Posterior vena cava (tissue), 2 donors: ENCODE data around the gene PROX1. TPM values are rescaled to one million over a fixed set of nuclear protein-coding genes. Genes with fewer than 3 reads are reported as not detected.
A peak's percentile ranks its signal among the peaks of the same experiment; 100 is the strongest.

Experiments
- DNase-seq: peaks from one replicate; pipeline ENCODE4 v3.0.0-alpha.2; 2020; ENCODE audit warnings: low spot score
- intact Hi-C, 2 donors: fragments of 100-400 bp; cut with DNase I; formaldehyde crosslinking; loops; one replicate each; pipeline versions ENCODE4 v1.14.1 to v1.14.2; 2022 to 2023
- total RNA-seq, 2 donors: library from RNA; stranded (reverse); fragmentation: NEBNext Ultra II Directional; extraction: Animal tissue kit (Norgen Biotek cat#: 25700); gene quantifications; one replicate each; pipeline ENCODE4 v1.2.1, GENCODE V29; 2021
- donor health status: DM: yes; HTN: yes; CAD: no.
- donor health status: DM: yes; HTN: yes; CAD: no.

Gene PROX1
- total RNA-seq, 2 donors from 2014 or later: 8.8 to 13.7 TPM

DNA sequence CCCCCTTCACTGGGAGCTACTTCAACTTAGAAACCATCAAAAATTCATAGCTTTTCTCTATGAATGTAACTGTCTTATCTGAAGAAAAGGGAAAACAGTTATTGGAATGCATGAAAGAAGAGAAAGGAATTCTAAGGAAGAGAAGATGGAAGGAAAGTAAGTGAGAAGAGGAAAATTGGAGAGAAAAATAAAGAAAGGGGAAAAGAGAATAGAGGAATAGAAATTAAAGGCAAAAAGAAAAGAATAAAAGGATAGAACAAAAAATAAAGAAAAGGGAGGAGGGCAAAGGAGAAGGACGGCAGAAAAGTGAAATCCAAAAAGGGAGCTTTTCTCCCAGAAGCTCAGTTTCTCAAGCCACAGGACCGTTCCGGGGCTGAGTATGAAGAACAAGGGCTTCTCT is 9.9 kb upstream of the PROX1 start:
- no peak for DNase-seq
- intact Hi-C loops: no loop called here

DNA sequence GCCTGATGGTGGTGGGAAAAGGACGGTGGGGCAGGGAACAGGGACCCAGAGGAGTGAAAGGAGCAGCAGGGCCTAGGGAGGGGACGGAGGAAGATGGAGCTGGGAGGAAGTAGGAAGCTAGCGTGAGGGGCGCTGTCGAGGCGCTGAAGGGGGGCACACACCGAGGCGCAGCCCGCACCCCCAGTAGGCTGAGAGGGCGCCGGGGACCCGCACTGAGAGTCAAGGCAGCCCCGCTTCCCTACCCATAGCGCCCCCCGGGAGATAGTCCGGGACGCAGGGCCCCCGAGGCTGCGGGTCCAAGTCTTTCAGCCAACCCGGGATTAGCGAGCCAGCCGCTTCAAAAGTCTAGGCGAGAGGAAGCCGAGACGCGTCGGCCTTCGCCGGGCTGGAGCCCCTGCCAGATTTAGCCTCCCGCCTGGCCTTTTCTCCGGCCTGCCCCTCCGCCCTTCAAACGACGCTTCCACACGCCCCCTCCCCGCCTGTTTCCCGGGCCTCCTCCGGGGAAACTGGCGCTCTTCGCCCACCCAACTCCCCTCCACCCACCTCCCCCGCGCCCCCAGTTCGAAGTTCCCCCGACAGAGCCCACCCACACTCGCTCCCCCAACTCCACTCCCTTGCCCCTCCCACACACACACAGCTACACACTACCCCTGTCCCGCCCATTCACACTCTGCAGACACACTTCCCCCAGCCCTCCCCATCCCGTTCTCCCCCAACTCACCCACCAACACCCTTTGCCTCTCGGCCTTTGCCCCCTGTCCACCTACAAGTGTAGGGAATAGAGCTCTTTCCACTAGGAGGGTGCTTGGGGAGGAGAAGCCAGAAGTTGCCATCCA is 7.8 kb upstream of the PROX1 start:
- intact Hi-C loops: no loop called here
- no peak for DNase-seq

DNA sequence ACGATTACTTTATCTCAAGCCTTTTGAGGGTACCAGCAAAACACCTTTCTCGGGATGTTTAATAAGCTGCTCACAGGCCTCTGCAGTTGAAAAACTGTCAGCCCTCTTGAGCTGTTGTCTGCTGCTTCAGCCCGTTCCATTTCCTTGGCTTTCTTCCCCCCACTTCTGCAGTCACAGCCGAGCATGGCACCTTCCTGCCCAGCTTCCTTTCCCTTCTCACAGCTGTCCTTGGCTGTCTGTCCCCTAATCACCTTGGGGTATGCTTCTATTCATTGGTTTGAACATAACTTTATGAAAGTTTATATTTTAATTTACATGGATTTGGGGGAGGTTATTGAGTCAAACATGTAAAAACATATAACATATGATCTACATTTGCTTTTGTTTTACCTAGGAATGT is 6.9 kb upstream of the PROX1 start:
- intact Hi-C loops: no loop called here

DNA sequence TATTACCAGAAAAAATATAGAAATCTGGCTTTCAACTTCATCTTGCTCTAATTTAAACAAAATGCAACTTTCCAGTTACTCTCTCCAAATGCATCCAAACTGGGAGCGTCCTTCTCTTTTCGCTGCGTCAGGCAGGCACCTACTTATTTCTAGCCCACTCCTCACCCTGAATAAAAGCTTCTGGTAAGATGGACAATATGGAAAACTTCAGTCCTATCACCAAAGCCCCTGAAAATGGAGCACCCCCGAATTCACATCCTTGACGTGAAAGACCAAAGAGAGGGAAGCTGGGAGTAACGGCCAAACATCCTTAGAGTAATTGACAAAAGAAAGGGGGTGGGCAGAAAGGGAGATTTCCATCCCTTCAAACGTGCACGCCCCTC is 5.5 kb upstream of the PROX1 start:
- DNase-seq: no peak
- intact Hi-C loops: no loop called here

More for the DNA sequence above, 6.9 kb upstream of the PROX1 start:
- no peak for DNase-seq

DNA sequence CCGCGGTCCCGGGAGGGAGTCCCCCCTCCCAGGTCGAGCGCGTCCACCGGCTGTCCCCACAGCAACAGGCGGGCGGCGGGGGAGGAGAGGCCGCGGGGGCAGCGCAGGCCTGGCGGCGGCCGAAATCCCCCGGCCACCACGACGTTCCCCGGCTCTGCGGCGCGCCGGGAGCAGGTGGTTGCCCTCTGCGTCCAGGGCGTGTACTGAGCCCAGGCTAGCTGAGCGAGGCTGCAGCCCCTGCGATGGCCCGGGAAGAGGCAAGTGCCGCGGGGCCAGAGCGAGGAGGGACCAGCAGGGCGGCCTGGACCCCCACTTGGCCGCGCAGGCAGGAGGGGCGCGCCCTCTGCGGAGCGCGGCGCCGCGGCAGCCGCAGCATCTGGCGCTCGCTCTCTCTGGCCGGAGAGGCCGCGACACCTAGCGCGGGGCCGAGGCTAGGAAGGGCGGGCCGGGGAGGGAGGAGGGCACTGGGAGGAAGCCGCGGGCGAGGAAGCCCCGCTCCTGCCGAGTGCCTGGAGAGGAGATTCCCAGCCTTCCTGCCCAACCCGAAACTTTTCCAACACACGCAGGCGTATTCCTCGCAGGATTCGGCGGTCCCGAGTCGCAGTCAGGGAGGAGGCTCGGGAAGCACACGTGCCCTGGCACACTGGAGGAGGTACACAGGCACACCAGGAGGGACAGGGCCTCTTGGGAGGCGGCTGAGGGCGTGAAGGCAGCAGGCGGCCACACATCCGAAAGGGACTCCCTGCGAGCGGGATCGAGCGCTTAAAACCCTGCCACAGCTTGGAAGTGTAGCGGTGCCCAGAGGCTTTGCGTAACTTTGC is 4.9 kb upstream of the PROX1 start:
- intact Hi-C loops: no loop called here
- DNase-seq: no peak

DNA sequence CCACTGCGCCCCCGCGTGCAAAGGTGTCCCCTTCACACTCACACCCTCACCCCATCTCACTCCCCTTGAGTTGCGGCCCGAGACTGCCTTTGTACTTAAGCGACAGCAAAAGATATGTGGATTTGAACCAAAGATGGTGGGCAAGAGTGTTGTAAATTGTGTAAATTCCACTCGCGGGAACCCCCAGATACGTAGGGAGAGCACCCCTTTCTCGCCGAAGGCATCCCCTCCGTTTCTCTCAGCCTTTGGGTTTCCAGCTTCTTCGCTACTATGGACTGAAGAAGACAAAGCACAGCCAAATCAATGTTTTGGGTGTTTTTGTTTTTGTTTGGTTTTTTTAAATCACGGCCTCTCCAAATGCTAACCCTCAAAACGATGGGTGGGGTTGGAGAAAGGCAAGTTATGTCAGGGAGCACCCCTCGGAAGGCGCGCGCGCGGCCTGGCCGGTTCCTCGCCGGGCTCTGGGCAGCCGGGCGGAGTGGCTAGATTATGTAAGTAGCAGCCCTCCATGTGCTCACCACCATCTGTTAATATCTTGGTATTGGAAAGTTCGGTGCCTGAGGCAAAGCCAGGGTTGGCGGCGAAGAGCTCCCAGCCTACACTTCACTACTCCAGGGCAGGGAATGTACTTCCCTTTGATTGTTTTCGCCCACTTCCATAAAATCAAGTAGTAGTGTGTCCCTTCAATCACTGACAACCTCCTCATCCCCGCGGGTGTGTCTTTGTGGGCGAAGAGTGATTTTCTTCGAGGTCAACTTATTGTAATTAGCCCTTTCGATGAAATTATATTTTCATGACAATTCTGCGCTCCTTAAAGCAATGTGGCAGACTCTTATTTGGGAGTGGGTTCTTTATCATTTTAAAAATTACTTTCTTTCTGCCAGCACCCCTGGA is 4.0 kb upstream of the PROX1 start:
- intact Hi-C loops: no loop called here
- DNase-seq: no peak

DNA sequence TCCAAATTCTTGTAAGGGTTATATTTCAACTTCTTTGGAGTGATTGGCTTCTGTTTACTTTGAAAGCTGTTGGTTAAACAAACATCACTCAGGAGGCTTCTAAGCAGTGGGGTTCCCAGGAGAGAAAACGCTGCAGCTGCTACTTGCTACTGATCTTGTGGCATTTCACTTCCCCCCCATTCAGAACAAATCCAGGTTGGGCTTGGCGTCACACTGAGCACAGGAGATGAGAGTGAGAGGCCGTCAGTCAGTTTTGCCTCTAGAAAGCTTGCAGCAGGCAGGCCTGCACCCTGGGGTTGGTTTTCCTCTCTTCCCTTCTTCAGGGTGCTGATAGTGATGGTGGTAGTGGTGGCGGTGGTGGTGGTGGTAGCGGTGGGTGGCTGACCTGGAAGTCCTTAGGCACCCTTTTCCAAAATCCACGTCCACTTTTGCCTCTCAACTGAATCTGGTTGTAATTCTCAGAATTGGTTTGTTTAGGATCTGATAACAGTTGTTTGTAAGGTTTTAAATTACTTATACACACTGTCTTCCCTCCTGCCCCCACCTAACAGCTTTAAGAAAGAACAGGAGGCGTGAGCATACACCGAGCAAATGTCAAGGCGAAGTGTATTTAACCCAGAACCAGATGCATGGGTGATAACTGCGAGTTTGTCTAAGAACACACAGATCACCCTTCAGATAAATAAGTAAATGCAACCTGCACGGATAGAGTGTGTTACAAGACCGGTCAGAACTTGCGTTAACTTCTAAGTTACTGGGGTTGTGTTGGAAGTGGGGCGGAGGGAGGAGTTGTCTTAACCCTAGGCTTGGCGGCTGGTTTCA is 3.2 kb upstream of the PROX1 start:
- intact Hi-C loops: no loop called here
- no peak for DNase-seq

DNA sequence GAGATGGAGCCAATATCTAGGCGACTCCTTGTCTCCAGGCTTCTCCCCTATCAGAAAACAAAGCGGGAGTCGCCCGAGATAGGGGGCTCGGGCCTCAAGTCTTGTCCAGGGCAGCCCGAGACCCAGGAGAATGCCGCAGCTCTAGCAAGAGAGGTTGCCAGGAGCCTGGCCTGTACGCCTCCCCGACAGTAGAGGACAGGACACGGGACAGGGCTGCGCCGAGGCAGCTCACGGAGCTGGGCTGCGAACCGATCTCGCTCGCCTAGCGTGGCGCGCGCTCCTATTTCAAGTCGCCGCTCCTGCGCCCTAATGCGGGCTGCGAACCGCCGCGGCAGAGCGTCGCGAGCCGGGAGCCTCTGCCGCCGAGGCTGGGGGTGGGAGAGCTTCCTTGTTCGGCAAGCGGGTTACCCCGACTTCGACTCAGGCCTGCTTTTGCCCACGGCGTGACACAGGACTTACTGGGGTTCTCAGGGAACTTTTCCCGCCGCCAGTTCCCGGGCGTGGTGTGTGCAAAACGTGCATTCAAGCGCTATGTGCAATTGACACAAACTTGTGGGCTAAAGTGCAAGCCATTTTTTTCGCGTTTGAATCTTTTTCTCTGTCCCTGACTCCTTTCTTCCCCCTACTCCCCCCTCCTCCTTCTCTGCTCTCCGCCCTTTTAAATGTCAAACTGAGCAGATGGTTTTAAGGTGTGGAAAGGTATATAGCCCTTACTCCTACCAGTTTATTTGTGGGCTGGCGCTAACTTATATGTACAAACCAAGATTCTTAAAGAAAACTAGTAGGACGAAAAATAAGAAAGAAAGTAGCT is 2.4 kb upstream of the PROX1 start:
- intact Hi-C loops: no loop called here
- DNase-seq: no peak

DNA sequence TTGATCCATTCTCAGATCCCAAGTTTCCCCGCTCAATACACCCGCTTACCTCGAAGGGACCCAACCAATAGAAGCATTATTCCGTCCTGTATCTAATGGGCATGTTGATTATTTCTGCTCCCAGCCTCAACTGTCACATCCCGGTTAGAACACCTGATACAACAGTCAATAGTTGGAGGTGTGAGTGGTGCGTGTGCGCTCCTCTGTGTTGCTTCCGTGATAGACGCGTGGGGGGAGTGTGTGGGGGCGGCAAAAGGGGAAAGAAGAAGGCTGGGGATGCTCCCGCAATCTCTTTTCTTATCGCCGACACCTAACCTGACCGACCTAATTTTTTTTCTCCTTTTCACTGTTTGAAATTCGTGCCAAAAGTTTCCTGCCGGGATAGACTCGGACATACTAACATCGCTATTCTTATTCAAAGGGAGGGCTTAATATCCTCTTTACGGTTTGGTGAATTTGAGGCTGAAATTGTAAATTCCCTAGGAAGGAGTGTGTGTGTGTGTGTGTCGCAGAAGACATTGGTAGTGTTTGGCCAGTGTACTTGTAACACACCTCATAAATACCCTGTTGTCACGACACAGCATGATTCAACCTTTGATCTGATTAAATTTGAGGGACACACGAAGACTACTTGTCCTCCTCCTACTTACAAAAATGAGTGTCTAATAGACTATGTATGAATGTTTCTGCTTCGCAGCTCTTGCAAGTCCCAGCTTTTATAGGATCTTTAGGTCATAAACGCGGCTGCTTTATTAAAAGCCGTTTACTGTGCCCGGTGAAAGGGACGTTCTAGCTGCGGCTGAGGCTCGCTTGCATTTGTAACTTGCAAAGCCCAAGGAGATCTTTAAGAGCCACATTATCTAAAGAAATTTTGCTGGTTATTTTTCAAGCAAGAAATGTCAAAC is 1.5 kb upstream of the PROX1 start:
- no peak for DNase-seq
- intact Hi-C loops: no loop called here

DNA sequence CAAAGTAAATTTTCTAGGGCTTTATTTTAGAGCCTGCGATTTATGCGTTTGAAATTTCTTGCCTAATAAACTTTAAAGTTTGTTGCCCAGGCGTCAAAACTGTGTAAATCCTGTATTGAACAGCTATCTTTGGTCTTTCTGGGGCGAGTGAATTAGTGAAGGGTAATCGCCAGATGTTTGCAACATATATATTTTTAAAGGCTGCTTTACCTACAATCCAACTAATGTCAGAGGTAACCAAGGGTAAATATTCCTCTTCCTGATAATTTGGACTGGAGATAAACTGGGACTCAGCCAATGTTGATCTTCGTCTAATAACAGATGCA is 885 bp upstream of the PROX1 start:
- DNase-seq: no peak
- intact Hi-C loops: no loop called here

DNA sequence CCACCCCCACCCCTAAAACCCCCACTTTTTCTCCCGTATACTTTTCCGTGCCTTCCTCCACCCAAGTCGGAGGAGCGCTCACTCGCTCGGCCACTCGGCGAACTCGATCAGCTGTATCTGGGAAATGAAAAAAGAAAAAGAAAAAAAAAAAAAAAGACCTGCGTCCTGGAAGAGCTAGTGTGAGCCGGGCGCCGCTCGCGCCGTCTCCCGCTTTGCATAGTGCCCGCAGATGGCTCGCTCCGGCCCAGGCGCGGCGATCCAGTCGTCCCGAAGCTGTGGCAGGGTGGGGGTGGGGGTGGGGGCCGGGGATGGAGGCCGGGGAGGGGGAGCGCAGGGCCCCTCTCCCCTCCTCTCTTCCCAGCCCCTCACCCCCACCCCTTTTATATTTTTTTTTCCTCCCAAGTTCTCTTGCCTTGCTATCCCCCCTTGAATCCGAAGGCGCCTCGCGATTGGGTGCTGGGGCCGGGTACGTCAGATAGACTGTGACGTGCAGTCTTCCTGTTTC is 299 bp upstream of the PROX1 start:
- DNase-seq: peak; percentile 92
- intact Hi-C loops: no loop called here

DNA sequence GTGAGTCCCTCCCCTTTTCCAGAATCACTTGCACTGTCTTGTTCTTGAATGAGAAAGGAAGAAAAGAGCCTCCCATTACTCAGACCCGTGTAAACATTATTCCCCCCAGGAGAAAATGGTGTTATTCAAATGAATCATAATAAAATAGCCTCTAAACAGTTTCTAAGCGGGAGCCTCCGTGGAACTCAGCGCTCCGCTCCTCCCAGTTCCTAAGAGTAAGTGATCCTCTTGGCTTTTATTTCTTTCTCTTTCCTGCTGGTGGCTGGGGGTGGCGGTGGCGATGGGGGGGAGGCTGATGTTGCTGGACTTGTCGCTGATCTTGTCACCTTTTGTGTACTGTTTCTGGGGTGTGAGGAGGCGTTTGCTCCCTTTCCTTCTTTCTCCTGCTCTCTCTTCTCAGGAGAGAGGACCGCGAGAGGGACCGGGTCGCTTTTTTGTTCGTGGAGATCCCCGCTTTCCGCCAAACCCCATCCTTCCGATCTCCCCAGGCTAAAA is 781 bp downstream of the PROX1 start:
- no peak for DNase-seq
- intact Hi-C loops: no loop called here

DNA sequence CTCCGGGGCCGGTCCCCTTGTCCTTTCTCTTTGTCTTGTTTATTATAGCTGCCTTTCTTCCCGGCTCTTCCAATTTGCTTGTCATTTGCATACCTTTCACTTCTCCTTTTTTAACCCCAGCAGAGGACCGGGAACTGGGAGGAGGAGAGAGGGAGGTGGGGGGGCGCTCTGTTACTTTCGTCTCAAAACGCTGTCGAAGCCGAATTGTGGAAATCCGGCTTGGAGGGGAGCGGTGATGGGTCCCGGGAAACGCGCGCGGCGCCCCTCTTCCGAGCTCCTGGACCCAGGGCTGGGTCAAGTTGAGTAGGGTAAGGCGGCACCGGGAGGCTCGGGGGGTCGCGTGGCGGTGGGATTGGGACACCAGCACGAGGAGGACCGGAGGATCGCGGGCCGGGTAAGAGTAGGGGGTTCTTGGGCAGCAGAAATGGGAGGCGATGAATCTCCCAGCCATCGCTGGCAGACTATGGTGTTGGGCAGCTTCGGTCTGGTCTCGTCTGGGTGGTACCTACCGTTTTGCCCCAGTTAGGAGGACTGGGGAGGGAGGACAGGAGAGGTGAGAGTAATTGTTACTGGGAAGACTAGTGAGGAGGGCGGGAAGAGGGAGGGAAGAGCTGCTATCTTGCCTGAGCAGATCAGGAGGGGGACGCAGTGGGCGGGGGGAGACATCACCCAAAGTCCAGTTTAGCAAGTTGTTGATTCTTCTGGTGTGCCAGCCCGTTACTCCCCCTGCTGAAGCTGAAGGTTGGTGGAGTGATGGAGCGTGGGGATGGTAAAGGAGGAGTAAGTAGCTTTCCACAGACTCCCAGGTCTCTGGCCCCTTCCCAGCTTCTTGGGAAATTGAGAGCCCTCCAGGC is 1.5 kb downstream of the PROX1 start:
- no peak for DNase-seq
- intact Hi-C loops: no loop called here

DNA sequence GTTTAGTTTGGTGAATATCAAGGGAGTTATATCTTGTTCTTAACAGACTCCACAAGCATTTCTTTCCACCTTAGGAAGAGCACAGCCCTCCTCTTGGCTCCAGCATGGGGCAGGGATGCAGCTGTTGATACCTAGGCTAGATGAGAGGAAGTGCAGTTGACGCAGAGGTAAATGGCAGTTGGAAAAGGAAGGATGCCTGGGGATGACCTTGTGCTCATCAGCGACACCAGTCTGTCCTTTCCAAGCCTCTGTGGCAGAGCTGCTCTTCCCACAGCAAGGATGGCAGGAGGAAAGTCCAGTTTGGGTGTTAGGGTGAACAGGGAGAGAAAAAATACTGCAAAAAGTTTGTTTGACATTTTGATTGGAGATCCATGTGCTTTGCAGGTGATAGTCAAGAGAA is 6.2 kb downstream of the PROX1 start:
- DNase-seq: no peak
- intact Hi-C loops: no loop called here

DNA sequence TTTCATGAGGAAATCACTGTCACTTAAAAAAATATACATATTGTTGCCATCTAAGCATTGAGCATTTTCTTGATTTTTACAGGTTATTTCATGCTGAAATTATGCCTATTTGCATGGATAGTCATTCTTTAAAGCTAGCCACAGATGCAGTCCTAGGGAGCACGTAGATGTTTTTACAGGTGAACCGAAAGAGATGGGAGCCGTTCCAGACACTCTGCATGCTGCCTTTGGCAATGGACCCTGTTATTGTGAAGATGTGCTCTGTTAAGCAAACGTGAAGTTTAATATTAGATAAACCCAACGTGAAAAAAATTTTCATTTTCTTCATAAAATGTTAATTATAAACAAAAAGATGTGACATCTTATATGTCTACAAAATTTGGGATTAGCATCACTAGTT is 7.1 kb downstream of the PROX1 start:
- DNase-seq: no peak
- intact Hi-C loops: no loop called here

DNA sequence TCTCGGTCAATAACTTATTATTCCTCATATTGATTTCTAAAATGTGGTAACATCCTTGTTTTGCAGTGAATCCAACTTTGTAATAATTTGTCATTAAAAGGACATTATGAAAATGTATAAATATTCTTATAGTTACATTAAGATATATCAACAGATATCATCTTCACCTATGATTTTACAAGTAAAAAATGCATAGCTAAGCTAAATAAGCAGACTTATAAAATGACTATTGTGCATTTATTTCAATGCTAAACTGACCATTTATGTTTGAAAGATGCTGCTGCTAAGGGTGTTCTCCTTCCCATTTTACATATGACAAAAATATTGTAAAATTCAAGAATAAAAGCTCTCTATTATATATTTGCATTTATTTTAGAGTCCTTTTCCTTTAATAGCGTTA is 7.8 kb downstream of the PROX1 start:
- no peak for DNase-seq
- intact Hi-C loops: no loop called here
